Measurements from ENCODE around the gene CACNA1D.

Gene CACNA1D

GRCh38 chr3:53719796-53720195 is 225.4 kb downstream of the CACNA1D start:
- no peak overlapping the region for H3K4me3 ChIP-seq (ENCODE audit: low read length)
- no peak for DNase-seq (ENCODE audit: low read depth, low spot score)

DNA sequence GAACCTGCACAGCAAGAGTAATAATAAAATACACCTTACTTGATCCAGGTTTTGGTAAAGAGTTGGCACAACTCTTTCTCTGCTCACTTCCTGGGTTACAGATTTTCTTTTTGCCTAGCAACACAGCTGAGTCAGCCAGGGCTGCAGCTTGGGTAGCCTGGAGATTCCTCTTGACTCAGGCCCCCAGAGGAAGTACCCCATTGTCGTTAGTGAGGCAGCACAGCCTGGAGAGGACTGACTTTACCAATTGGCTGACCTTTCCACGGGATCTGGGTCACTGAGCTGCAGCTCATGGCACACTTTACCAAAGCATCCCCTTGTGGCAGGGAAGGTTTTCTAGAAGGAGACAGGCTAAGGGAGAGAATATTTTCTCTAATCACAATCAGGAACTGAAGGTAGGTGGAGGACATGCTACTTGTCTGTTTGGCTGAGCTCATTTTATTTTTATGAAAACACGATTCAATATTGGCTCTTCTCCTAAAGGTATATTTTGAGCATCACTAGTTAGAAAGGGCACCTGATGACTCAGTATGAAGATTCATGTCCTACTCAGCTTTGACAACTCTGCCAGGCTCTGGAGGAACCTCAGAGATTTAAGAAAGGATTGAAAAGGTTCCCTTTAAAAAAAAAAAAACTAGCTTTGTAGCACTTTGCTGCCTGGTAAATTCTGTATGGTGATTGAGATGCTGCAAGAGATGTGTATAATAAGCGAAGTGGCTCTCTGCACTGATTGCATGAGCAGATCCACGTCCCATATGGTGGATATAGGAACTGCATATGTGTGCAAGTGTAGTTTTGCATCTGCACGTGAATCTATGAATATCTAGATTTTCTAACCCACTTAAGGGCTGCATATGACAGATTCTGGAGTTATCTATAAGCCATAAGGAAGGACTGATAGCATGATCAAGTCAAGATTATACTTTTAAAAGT is 227.0 kb downstream of the CACNA1D start:
- no peak overlapping the region for H3K4me3 ChIP-seq (ENCODE audit: low read length)
- no peak for DNase-seq (ENCODE audit: low read depth, low spot score)

GRCh38 chr3:53724566-53724965 is 230.2 kb downstream of the CACNA1D start:
- DNase-seq (ENCODE audit: low read depth, low spot score), result no peak

GRCh38 chr3:53725387-53725995 is 231.1 kb downstream of the CACNA1D start:
- H3K4me3 ChIP-seq (ENCODE audit: low read length), result no peak overlapping the region
- no peak for DNase-seq (ENCODE audit: low read depth, low spot score)

More at GRCh38 chr3:53724566-53724965, 230.2 kb downstream of the CACNA1D start:
- H3K4me3 ChIP-seq (ENCODE audit: low read length), result no peak overlapping the region

DNA sequence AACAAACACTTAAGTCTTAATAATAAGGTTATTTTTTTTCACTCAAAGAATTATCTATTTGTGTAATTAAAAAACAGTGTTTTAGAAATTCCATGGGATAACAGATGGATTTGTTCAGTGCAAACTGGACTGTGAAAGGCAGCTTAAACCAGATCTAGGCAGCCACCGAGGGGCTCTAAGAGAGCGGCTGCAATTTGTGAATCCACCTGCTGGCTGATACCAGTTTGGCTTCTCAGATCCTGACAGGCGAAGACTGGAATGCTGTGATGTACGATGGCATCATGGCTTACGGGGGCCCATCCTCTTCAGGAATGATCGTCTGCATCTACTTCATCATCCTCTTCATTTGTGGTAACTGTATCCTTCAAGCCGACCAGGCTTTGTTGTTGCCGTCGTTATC is 232.2 kb downstream of the CACNA1D start:
- DNase-seq (ENCODE audit: low read depth, low spot score), result no peak
- no peak overlapping the region for H3K4me3 ChIP-seq (ENCODE audit: low read length)

DNA sequence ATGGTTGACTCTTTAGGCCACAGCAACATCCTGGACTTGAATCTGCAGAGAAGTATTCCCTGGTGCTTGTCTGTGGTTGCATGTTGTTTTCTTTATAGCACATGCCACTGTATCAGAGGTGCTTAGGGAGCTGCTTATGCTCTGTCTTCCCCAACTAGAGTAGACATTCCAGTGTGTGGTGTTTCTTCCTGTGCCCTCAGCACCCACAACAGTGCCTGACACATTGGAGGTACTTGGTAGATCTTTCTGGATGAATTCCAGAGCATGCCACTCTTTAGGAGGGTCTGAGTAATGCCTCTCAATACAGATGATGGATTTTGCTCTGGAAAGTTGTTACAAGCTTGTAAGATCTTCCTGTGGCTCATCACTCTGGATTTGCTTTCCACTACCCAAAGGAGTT is 234.2 kb downstream of the CACNA1D start:
- H3K4me3 ChIP-seq (ENCODE audit: low read length), result no peak overlapping the region
- no peak for DNase-seq (ENCODE audit: low read depth, low spot score)

GRCh38 chr3:53729159-53729558 is 234.7 kb downstream of the CACNA1D start:
- no peak overlapping the region for H3K4me3 ChIP-seq (ENCODE audit: low read length)
- DNase-seq (ENCODE audit: low read depth, low spot score), result no peak

GRCh38 chr3:53729618-53730017 is 235.2 kb downstream of the CACNA1D start:
- no peak overlapping the region for H3K4me3 ChIP-seq (ENCODE audit: low read length)
- no peak for DNase-seq (ENCODE audit: low read depth, low spot score)

DNA sequence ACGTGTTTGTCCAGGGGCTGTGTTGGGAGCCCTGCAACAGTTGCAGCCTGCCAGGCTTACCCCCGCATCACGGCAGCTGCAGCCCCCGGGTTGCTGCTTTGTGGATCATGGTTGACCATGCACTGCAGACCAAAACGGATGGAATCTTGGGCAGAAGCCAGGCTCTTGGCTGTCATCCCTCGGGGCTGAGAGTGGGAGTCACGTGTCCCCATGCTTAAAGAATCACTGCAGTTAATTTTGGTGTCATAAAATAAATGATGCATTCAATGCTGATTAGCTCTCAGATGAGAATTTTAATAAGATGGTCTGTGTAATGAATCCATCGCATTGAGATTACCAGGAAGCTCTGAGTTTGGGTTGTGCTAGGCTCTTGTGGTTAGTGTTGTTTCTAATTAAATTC is 236.2 kb downstream of the CACNA1D start:
- no peak overlapping the region for H3K4me3 ChIP-seq (ENCODE audit: low read length)
- no peak for DNase-seq (ENCODE audit: low read depth, low spot score)

DNA sequence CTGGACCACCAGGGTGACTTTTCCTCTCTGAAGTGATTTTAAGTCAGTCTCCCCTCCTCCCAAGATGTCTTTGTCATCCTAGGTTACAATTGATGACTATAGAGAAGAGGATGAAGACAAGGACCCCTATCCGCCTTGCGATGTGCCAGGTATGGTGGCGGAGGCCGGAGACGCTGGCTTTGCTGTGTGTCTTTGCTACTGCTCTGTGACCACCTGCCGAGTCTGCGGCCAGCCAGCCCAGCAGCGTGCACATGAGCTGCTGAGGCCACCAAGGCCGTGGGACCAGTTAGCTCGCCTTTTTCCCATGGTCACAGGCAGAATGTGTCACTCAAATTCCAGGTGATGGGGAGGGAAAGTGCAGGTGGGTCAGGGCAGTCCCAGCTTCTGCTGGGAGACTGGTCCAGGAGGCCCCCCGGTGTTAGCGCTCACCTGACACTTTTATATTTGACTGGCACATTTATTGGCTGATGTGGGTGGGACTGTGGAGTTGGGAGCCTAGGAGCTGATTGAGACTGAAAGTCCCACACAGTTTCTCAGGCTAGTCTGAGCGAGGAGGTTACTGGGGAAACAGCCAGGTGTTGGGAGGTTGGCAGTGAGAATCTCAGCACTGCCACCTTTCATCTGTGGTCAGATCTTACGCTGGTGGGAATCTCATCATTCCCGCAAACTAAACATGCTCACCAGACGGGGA is 237.7 kb downstream of the CACNA1D start:
- H3K4me3 ChIP-seq (ENCODE audit: low read length), result no peak overlapping the region
- no peak for DNase-seq (ENCODE audit: low read depth, low spot score)

GRCh38 chr3:53733446-53733845 is 239.0 kb downstream of the CACNA1D start:
- DNase-seq (ENCODE audit: low read depth, low spot score), result no peak
- H3K4me3 ChIP-seq (ENCODE audit: low read length), result no peak overlapping the region

GRCh38 chr3:53739966-53740365 is 245.6 kb downstream of the CACNA1D start:
- DNase-seq (ENCODE audit: low read depth, low spot score), result no peak
- H3K4me3 ChIP-seq (ENCODE audit: low read length), result no peak overlapping the region

DNA sequence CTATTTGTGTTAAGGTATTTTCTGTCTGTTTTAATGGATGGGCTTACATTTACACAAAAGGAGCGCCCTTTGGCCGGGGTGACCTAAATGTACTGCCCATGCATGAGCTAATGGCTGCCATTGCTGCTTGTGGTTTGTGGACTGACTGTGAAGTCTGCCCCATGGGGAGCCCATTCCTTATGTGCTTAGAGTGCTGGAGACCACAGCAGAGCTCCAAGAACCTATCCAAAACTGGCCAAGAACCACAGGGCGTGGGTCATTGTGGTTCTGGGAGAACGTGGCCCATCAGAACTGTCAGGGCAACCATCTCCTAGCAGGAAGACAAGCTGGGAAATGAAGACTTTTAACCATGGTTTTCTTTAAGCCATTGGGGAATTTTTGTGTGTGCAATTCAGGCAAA is 246.5 kb downstream of the CACNA1D start:
- no peak for DNase-seq (ENCODE audit: low read depth, low spot score)
- no peak overlapping the region for H3K4me3 ChIP-seq (ENCODE audit: low read length)

GRCh38 chr3:53744351-53744750 is 249.9 kb downstream of the CACNA1D start:
- no peak overlapping the region for H3K4me3 ChIP-seq (ENCODE audit: low read length)
- no peak for DNase-seq (ENCODE audit: low read depth, low spot score)

DNA sequence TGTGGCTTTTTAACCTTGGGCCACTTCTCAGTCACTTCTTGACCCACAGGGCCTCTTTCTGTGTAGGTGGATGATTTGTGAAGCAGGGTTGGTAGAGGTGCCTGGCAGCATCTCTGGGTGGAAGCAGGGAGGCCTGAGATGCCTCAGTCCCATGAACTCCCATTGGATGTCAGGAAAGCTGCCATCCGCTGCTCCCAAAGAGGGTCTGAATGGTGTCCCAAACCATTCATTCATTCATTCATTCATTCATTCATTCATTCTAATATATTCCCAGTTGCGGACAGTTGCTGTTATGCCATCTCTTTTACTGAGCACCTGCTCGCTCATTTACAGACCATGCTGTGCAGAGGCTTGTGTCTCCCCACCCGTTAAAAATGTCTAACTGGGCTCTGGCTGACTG is 253.1 kb downstream of the CACNA1D start:
- no peak overlapping the region for H3K4me3 ChIP-seq (ENCODE audit: low read length)
- DNase-seq (ENCODE audit: low read depth, low spot score), result no peak

- no peak overlapping the region for H3K4me3 ChIP-seq (ENCODE audit: low read length)
- DNase-seq (ENCODE audit: low read depth, low spot score), result no peak
Observed at GRCh38 chr3:53748512-53749271, 254.3 kb downstream of the CACNA1D start.

- no peak for DNase-seq (ENCODE audit: low read depth, low spot score)
- no peak overlapping the region for H3K4me3 ChIP-seq (ENCODE audit: low read length)
Observed at GRCh38 chr3:53749448-53749847, 255.0 kb downstream of the CACNA1D start.

GRCh38 chr3:53750253-53751210 is 256.1 kb downstream of the CACNA1D start:
- H3K4me3 ChIP-seq (ENCODE audit: low read length), result no peak overlapping the region
- no peak for DNase-seq (ENCODE audit: low read depth, low spot score)

All from Jurkat, Clone E6-1 (cell line).